ENCODE measurements around the gene EHD1.
"Not testable (repeated sequence)": the region's sequence is repeated elsewhere in the genome, so short reads cannot be mapped to it uniquely, and the experiment has no call there.

EHD1 gene

GRCh38 chr11:64856382-64857227, 21.8 kb downstream of the EHD1 start:
- peak; percentile 81 for DNase-seq (ENCODE audit: low spot score)

- DNase-seq (ENCODE audit: low spot score), result no peak
Measured at GRCh38 chr11:64855596-64856304, 22.7 kb downstream of the EHD1 start.

- peak; percentile 96 for DNase-seq (ENCODE audit: low spot score)
Measured at GRCh38 chr11:64854534-64855502, 23.6 kb downstream of the EHD1 start.

- DNase-seq (ENCODE audit: low spot score), result no peak
Measured at GRCh38 chr11:64854157-64854533, 24.3 kb downstream of the EHD1 start.

GRCh38 chr11:64853709-64854108, 24.7 kb downstream of the EHD1 start:
- no peak for DNase-seq (ENCODE audit: low spot score)

- no peak for DNase-seq (ENCODE audit: low spot score)
Measured at GRCh38 chr11:64852804-64853509, 25.5 kb downstream of the EHD1 start.

- no peak for DNase-seq (ENCODE audit: low spot score)
Measured at GRCh38 chr11:64851831-64852351, 26.5 kb downstream of the EHD1 start.

GRCh38 chr11:64850979-64851567, 27.3 kb downstream of the EHD1 start:
- no peak for DNase-seq (ENCODE audit: low spot score)

GRCh38 chr11:64849598-64850356, 28.6 kb downstream of the EHD1 start:
- peak; percentile 37 for DNase-seq (ENCODE audit: low spot score)

- DNase-seq (ENCODE audit: low spot score), result no peak
Measured at GRCh38 chr11:64848826-64849597, 29.4 kb downstream of the EHD1 start.

GRCh38 chr11:64848214-64848825, 30.1 kb downstream of the EHD1 start:
- DNase-seq (ENCODE audit: low spot score), result no peak

GRCh38 chr11:64846998-64847666, 31.3 kb downstream of the EHD1 start:
- peak; percentile 94 for DNase-seq (ENCODE audit: low spot score)

- not testable (repeated sequence) for DNase-seq (ENCODE audit: low spot score)
Measured at GRCh38 chr11:64845776-64846129, 32.7 kb downstream of the EHD1 start.

GRCh38 chr11:64845129-64845775, 33.2 kb downstream of the EHD1 start:
- DNase-seq (ENCODE audit: low spot score), result no peak

- peak; percentile 94 for DNase-seq (ENCODE audit: low spot score)
Measured at GRCh38 chr11:64844330-64845128, 33.9 kb downstream of the EHD1 start, which contains the start of gene CDC42BPG. Gene CDC42BPG, minus strand, starts transcription at chr11:64844653. Its CDS starts 84 bp downstream, at chr11:64844569.

- DNase-seq (ENCODE audit: low spot score), result no peak
Measured at GRCh38 chr11:64843686-64844329, 34.6 kb downstream of the EHD1 start.

Measured in AG20443 (cell line).